Thyroid gland (tissue), 4 donors: ENCODE measurements around the gene RIC3.

ENCODE experiments used
- POLR2A ChIP-seq, 2 donors: fragments of 450-650 bp; IDR thresholded peaks; one replicate each; pipeline ENCODE4 v1.6.1; 2017; ENCODE audit warnings: antibody characterized with exemption in 2 of 2, mild to moderate bottlenecking in 2 of 2, moderate library complexity in 1 of 2
- TF ChIP-seq, protein P1 (sequence below), 6 experiments: fragments of 200-600 bp in 3 of 6; fragments of 450-650 bp in 3 of 6; sonication (generic) in 3 of 6; IDR thresholded peaks; one replicate each; pipeline ENCODE4 v1.5.1; 2016 to 2019; ENCODE audit warnings: antibody characterized with exemption in 6 of 6, mild to moderate bottlenecking in 2 of 6, inconsistent platforms in 1 of 6, moderate library complexity in 1 of 6

DNA sequence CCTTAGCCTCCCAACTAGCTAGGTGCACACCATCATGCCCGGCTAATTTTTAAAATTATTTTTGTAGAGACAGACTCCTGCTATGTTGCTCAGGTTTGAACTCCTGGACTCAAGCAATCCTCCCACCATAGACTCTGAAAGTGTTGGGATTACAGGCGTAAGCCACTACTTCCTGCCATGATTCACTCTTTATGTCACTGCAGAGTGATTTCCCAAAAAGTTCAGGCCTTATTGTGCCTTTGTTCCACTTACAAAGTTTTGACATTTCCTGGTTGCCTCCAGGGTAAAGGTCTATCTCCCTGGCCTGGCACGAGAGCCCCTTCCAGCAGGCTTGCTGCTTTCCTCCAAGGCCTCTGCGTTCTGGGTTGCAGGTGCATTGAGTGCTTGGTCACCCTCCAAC, 44.6 kb upstream of the RIC3 start:
- TF ChIP-seq, protein P1, sequence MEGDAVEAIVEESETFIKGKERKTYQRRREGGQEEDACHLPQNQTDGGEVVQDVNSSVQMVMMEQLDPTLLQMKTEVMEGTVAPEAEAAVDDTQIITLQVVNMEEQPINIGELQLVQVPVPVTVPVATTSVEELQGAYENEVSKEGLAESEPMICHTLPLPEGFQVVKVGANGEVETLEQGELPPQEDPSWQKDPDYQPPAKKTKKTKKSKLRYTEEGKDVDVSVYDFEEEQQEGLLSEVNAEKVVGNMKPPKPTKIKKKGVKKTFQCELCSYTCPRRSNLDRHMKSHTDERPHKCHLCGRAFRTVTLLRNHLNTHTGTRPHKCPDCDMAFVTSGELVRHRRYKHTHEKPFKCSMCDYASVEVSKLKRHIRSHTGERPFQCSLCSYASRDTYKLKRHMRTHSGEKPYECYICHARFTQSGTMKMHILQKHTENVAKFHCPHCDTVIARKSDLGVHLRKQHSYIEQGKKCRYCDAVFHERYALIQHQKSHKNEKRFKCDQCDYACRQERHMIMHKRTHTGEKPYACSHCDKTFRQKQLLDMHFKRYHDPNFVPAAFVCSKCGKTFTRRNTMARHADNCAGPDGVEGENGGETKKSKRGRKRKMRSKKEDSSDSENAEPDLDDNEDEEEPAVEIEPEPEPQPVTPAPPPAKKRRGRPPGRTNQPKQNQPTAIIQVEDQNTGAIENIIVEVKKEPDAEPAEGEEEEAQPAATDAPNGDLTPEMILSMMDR (IDR thresholded peaks at IDR 0.05), result no peak
- no peak for TF ChIP-seq POLR2A (IDR thresholded peaks at IDR 0.05)
